HL-60/S4 treated with phorbol 12-myristate 13-acetate at 8.2 ng/mL for 4 days and 3 days (cell line): ENCODE measurements around the gene NT5DC1.

Experiments
- in situ Hi-C: fragments of 300-500 bp; cut with MboI; formaldehyde crosslinking; loops from 2 replicates; pipeline ENCODE4 v1.15.0; 2022; ENCODE audit warnings: low sequenced_read_pairs

The NT5DC1 gene

GRCh38 chr6:116234689-116235088, 134.0 kb downstream of the NT5DC1 start:
- in situ Hi-C loops = no loop called here

DNA sequence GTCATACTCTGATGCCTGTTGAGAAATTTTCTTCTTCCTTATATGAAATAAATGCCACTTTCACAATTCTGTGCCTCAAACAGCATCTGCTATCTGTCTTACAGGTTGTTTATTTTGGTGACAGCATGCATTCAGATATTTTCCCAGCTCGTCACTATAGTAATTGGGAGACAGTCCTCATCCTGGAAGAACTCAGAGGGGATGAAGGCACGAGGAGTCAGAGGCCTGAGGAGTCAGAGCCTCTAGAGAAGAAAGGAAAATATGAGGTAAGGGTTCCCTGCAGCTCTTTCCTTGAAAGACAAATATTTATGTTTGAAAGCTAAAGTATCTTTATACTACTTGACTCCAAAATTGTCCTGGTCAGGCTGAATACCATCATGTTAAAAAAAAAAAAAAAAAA, 137.4 kb downstream of the NT5DC1 start:
- in situ Hi-C loops = no loop called here

- in situ Hi-C loops = no loop called here
These were observed 138.6 kb downstream of the NT5DC1 start for GRCh38 chr6:116239256-116239655.

- in situ Hi-C loops = no loop called here
These were observed 139.2 kb downstream of the NT5DC1 start for GRCh38 chr6:116239856-116240255.

DNA sequence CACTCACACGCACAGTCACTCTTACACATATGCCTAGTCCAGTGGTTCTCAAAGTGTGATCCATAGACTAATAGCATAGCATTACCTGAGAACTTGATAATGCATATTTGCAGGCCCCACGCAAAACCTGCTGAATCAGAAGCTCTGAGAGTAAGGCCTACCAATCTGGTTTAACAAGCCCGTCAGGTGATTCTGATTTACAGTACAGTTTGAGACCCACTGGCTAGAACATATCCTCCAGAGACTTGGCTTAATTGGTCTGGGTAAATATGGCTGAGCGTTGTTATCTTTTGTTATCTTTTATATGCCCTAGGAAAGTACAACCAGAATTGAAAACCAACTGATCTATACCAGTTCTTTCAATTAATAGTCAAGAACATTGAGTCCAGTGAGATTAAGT, 143.6 kb downstream of the NT5DC1 start:
- in situ Hi-C loops = no loop called here

DNA sequence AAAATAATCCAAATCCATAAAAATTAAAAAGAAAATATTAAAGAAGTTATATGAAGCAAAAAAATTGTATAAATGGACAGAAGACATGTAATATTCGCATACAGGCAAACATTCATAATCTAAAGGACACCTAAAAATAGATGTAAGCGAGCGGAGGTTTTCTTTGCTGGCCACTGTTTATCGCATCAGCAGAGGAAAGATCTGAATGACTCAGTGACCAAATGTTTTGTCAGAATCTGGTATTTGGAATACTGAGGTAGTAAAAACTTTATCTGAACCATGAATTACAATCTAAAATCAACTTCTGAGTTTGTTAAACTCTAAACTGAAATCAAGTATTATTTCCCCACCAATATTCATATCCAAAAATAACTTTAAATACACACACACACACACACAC, 145.4 kb downstream of the NT5DC1 start:
- in situ Hi-C loops = no loop called here

- in situ Hi-C loops = no loop called here
These were observed 146.6 kb downstream of the NT5DC1 start for GRCh38 chr6:116247285-116247684.

DNA sequence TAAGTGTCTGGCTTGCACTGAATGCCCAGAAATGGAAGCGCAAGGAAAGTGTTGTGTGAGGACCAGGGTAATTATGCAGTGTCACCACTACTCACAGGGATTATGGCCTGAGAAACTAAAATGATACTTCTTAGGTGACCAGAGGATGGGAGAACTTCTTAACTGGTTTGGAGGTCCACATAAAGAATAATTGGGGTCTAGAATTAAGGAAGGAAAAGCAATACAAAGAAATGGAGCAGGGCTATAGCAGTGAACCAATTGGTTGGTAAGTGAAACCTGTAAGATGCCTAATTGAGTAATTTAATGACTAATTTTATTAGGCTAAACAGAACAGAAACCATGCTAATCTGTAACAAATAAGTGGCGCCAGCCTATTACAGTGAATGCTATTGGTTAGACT, 147.9 kb downstream of the NT5DC1 start:
- in situ Hi-C loops = no loop called here

GRCh38 chr6:116251568-116252384, 151.1 kb downstream of the NT5DC1 start:
- in situ Hi-C loops = loop anchor here (25.0 kb wide), 2 partner anchors 311 to 411 kb away; partner anchors contain the start of genes CALHM4, RWDD1 and ZUP1

DNA sequence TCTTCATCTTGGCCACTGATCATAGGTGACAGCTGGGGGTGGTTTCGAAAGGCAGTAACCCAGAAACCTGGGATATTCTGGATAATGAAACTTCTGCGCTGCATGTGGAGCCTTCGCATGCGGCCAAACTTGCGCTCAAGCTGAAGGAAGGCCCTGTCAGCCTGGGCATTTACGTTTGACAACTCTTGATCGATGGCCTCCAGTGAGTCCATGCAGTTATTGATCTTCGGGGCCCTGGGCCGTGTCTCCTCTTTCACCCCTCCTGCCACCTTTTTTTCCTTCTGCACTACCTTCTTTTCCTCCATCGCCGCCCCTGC, 152.5 kb downstream of the NT5DC1 start:
- in situ Hi-C loops = loop anchor here (25.0 kb wide), 2 partner anchors 309 to 409 kb away; partner anchors contain the start of genes CALHM4, RWDD1 and ZUP1

GRCh38 chr6:116253505-116254296, 153.0 kb downstream of the NT5DC1 start, which contains the start of gene TSPYL4:
TSS of gene TSPYL4 (minus strand) at chr6:116254075. CDS start at chr6:116254008, 67 bp downstream.
- in situ Hi-C loops = loop anchor here (25.0 kb wide), 2 partner anchors 309 to 409 kb away; partner anchors contain the start of genes CALHM4, RWDD1 and ZUP1

DNA sequence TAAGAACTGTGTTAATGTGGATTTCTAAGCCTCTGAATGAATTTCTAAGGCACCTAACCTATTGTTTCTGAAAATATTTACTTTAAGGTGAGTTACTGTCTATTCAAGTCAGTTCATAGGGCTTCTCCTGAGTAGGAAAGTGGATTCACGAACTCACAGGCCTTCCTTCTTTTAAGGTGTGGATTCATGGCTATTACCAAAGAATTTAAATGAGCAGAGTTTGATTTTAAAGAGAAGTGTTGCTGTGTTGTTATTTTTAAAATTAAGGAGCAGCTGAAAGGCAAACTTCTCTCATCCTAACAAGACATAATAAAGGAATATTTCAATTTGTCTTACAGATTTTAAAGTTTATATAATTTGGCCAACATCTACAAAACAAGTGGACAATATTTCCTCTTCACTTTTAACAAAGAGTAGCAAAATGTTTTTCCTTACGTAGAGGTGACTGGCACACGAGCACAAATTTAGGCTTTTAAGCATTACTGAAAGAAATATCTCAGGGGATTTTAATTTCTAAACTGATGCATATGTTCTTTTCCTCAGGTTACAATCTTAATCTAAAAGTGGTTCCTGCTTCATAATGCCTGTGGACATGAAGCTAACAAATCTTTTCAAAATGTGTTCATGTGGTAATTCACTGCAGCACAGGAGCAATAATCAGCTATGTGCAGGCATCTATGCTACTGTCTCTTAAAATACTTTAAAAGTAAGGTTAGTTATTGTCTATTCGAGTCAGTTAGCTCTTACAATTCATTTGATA, 153.8 kb downstream of the NT5DC1 start:
- in situ Hi-C loops = loop anchor here (25.0 kb wide), 2 partner anchors 308 to 408 kb away; partner anchors contain the start of genes CALHM4, RWDD1 and ZUP1

GRCh38 chr6:116255246-116255800, 154.7 kb downstream of the NT5DC1 start:
- in situ Hi-C loops = loop anchor here (25.0 kb wide), 2 partner anchors 307 to 407 kb away; partner anchors contain the start of genes CALHM4, RWDD1 and ZUP1

DNA sequence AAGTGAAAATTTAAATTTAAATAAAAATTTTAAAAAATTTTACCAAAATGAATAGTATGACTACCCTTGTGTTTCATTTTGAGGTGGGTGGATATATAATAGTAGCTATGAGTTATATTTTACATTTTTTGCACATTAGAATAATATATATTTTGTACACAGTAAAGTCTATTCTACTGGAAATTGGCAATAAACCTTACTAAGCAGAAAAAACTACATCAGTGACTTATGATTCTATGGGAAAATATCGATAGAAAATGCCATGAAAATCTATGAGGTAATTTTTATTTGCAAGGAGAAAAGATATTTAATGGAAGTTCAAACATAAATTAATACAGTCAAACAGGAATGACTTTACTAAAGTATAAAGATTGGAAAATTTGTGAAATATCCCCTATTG, 156.0 kb downstream of the NT5DC1 start:
- in situ Hi-C loops = loop anchor here (25.0 kb wide), 2 partner anchors 306 to 406 kb away; partner anchors contain the start of genes CALHM4, RWDD1 and ZUP1

- in situ Hi-C loops = loop anchor here (25.0 kb wide), 2 partner anchors 304 to 404 kb away; partner anchors contain the start of genes CALHM4, RWDD1 and ZUP1
These were observed 157.9 kb downstream of the NT5DC1 start for GRCh38 chr6:116258520-116258919.

DNA sequence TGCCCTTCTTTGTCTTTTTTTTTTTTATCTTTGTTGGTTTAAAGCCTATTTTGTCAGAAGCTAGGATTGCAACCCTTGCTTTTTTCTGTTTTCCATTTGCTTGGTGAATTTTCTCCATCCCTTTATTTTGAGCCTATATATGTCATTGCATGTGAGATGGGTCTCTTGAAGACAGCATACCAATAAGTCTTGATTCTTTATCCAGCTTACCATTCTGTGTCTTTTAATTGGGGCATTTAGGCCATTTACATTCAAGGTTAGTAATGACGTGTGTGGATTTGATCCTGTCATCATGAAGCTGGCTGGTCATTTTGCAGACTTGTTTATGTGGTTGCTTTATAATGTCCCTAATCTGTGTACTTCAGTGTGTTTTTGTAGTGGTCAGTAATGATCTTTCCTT, 162.7 kb downstream of the NT5DC1 start:
- in situ Hi-C loops = loop anchor here (25.0 kb wide), 2 partner anchors 299 to 399 kb away; partner anchors contain the start of genes CALHM4, RWDD1 and ZUP1

DNA sequence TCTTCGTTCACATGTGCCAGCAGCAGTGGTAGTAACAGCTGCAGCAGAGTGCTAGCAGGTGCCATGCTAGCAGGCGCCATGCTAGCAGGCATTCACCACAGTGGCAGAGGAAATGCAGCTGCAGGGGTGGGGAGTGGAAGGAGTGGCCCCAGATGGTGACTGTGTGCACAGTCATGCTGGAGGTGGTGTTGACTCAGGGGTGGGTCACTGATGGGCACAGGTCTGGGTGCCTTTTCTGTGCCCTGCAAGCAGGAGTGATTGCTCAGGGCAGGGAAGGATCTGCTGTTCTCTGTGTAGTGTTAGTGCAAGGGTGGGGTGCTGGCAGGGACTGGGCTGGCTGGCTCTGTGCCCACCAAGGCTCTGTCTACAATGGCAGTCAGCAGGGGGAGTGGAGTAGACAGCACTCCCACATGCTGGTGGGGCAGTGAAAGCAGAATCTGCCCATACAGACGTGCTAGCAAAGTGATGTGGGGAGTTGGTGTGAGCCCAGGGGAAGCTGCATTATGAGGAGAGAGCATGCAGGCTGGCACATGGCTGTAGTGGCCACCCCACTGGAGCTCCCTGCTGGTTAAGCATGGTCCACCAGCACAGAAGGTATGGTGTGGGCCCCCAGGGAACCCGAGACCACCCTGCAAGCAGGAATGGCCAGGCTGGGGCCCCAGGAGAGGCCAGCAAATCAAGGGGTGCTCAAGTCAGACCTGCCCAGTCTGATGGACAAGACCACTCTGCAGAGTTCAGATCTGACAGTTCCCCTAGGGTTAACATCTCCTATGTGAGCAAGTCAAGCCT, 164.6 kb downstream of the NT5DC1 start:
- in situ Hi-C loops = loop anchor here (25.0 kb wide), 2 partner anchors 297 to 397 kb away; partner anchors contain the start of genes CALHM4, RWDD1 and ZUP1

- in situ Hi-C loops = loop anchor here (25.0 kb wide), 2 partner anchors 295 to 395 kb away; partner anchors contain the start of genes CALHM4, RWDD1 and ZUP1
These were observed 166.2 kb downstream of the NT5DC1 start for GRCh38 chr6:116266803-116267202.
